ENCODE results near the gene ST6GALNAC6. TPM values are rescaled to one million over a fixed set of nuclear protein-coding genes. Genes with fewer than 3 reads are reported as not detected.
"Not testable (repeated sequence)": the region's sequence is repeated elsewhere in the genome, so short reads cannot be mapped to it uniquely, and the experiment has no call there.

Gene ST6GALNAC6
- total RNA-seq, 1 donor from 2014 or later = 82.0 TPM

GRCh38 chr9:127847833-127848755 lies 51.3 kb downstream of the ST6GALNAC6 start:
- H3K4me3 ChIP-seq = peak overlapping the region; percentile 86
- H3K4me1 ChIP-seq = peaks cover 70% of the 10 kb centered on the region
- intact Hi-C loops (cut with DNase I) = no loop called here
- H3K9me3 ChIP-seq = peaks cover 11% of the 10 kb centered on the region
- peaks cover 22% of the 10 kb centered on the region for H3K36me3 ChIP-seq
- DNase-seq (no peak), ATAC-seq (no peak)
- H3K27ac ChIP-seq = peak overlapping the region; percentile 77
- no peaks in the 10 kb centered on the region for H3K27me3 ChIP-seq (ENCODE audit: low read depth)
- TF ChIP-seq CTCF (IDR thresholded peaks at IDR 0.05) = no peak

GRCh38 chr9:127847178-127847510 lies 52.3 kb downstream of the ST6GALNAC6 start:
- H3K36me3 ChIP-seq = peaks cover 31% of the 10 kb centered on the region
- H3K27ac ChIP-seq = peak overlapping the region; percentile 77
- DNase-seq (no peak), ATAC-seq (peak; percentile 40 to 56)
- intact Hi-C loops (cut with DNase I) = no loop called here
- no peaks in the 10 kb centered on the region for H3K27me3 ChIP-seq (ENCODE audit: low read depth)
- peak overlapping the region; percentile 86 for H3K4me3 ChIP-seq
- H3K9me3 ChIP-seq = peaks cover 11% of the 10 kb centered on the region
- TF ChIP-seq CTCF (IDR thresholded peaks at IDR 0.05) = no peak
- peaks cover 67% of the 10 kb centered on the region for H3K4me1 ChIP-seq

- H3K4me1 ChIP-seq = peaks cover 64% of the 10 kb centered on the region
- DNase-seq (no peak), ATAC-seq (peak; percentile 54 to 76)
- no peak for TF ChIP-seq CTCF (IDR thresholded peaks at IDR 0.05)
- H3K9me3 ChIP-seq = peaks cover 11% of the 10 kb centered on the region
- H3K27ac ChIP-seq = peak overlapping the region; percentile 77
- peaks cover 37% of the 10 kb centered on the region for H3K36me3 ChIP-seq
- H3K27me3 ChIP-seq (ENCODE audit: low read depth) = no peaks in the 10 kb centered on the region
- H3K4me3 ChIP-seq = peak overlapping the region; percentile 86
- intact Hi-C loops (cut with DNase I) = no loop called here
Measured at GRCh38 chr9:127846443-127847177, 52.8 kb downstream of the ST6GALNAC6 start.

- intact Hi-C loops (cut with DNase I); DNase-seq; ATAC-seq; H3K27me3 ChIP-seq (ENCODE audit: low read depth): not testable (repeated sequence)
- Histone ChIP-seq H3K9me3 (peaks cover 11% of the 10 kb centered on the region), H3K36me3 (peaks cover 39% of the 10 kb centered on the region), H3K27ac (peak overlapping the region; percentile 77), H3K4me3 (peak overlapping the region; percentile 86), H3K4me1 (peaks cover 66% of the 10 kb centered on the region)
Measured at GRCh38 chr9:127845619-127846018, 53.8 kb downstream of the ST6GALNAC6 start.

GRCh38 chr9:127844821-127845359 lies 54.5 kb downstream of the ST6GALNAC6 start:
- peaks cover 70% of the 10 kb centered on the region for H3K4me1 ChIP-seq
- H3K27ac ChIP-seq = peak overlapping the region; percentile 77
- DNase-seq (no peak), ATAC-seq (peak in 1 of 2 donors; percentile 22)
- intact Hi-C loops (cut with DNase I) = no loop called here
- H3K27me3 ChIP-seq (ENCODE audit: low read depth) = no peaks in the 10 kb centered on the region
- no peak overlapping the region for H3K4me3 ChIP-seq
- peaks cover 11% of the 10 kb centered on the region for H3K9me3 ChIP-seq
- TF ChIP-seq CTCF (IDR thresholded peaks at IDR 0.05) = no peak
- peaks cover 39% of the 10 kb centered on the region for H3K36me3 ChIP-seq

All from lower lobe of right lung (tissue), 2 donors.